ENCODE measurements around the gene EXOC3L1.

GRCh38 chr16:67183284-67183626, 6.7 kb downstream of the EXOC3L1 start:
- no peak for TF ChIP-seq CTCF (IDR thresholded peaks at IDR 0.05)
- no peak for TF ChIP-seq POLR2A (IDR thresholded peaks at IDR 0.05)
